ENCODE results near the gene EIF5.

Gene EIF5

GRCh38 chr14:103290056-103290455 is 44.0 kb upstream of the EIF5 start:
- TF ChIP-seq CTCF (IDR thresholded peaks at IDR 0.05; ENCODE audit: low read depth, low read length, missing control alignments) = no peak
- DNase-seq (ENCODE audit: extremely low read depth, low read depth) = no peak
- no peak overlapping the region for H3K4me3 ChIP-seq (replicated peaks; ENCODE audit: low read depth, low read length)

- DNase-seq (ENCODE audit: extremely low read depth, low read depth) = no peak
- H3K4me3 ChIP-seq (replicated peaks; ENCODE audit: low read depth, low read length) = no peak overlapping the region
- no peak for TF ChIP-seq CTCF (IDR thresholded peaks at IDR 0.05; ENCODE audit: low read depth, low read length, missing control alignments)
Measured at GRCh38 chr14:103290494-103290893, 43.5 kb upstream of the EIF5 start.

GRCh38 chr14:103290961-103291360 is 43.1 kb upstream of the EIF5 start:
- H3K4me3 ChIP-seq (replicated peaks; ENCODE audit: low read depth, low read length) = no peak overlapping the region
- no peak for TF ChIP-seq CTCF (IDR thresholded peaks at IDR 0.05; ENCODE audit: low read depth, low read length, missing control alignments)
- no peak for DNase-seq (ENCODE audit: extremely low read depth, low read depth)

- DNase-seq (ENCODE audit: extremely low read depth, low read depth) = peak; percentile 22
- H3K4me3 ChIP-seq (replicated peaks; ENCODE audit: low read depth, low read length) = no peak overlapping the region
- TF ChIP-seq CTCF (IDR thresholded peaks at IDR 0.05; ENCODE audit: low read depth, low read length, missing control alignments) = peak; percentile 94
Measured at GRCh38 chr14:103292426-103293374, 41.3 kb upstream of the EIF5 start.

GRCh38 chr14:103293465-103293864 is 40.6 kb upstream of the EIF5 start:
- H3K4me3 ChIP-seq (replicated peaks; ENCODE audit: low read depth, low read length) = no peak overlapping the region
- no peak for TF ChIP-seq CTCF (IDR thresholded peaks at IDR 0.05; ENCODE audit: low read depth, low read length, missing control alignments)
- DNase-seq (ENCODE audit: extremely low read depth, low read depth) = no peak

- no peak overlapping the region for H3K4me3 ChIP-seq (replicated peaks; ENCODE audit: low read depth, low read length)
- no peak for DNase-seq (ENCODE audit: extremely low read depth, low read depth)
- TF ChIP-seq CTCF (IDR thresholded peaks at IDR 0.05; ENCODE audit: low read depth, low read length, missing control alignments) = no peak
Measured at GRCh38 chr14:103294091-103294490, 39.9 kb upstream of the EIF5 start.
